Lower lobe of right lung (tissue), 2 donors: ENCODE measurements around the gene UST. TPM values are rescaled to one million over a fixed set of nuclear protein-coding genes. Genes with fewer than 3 reads are reported as not detected.

Source experiments
- ATAC-seq, 2 donors: fragments of 200-7000 bp; cut with Tn5 transposase; one replicate each; pipeline ENCODE4 v1.9.1; 2020 to 2022; ENCODE audit warnings: mild to moderate bottlenecking in 2 of 2, moderate library complexity in 2 of 2
- DNase-seq: peaks from one replicate; pipeline ENCODE4 v3.0.0-alpha.2; 2020
- H3K27ac ChIP-seq: fragments of 200-600 bp; one replicate; pipeline ENCODE4 v1.8.0; 2022
- H3K27me3 ChIP-seq: fragments of 200-600 bp; one replicate; pipeline ENCODE4 v1.8.0; 2022; ENCODE audit warnings: low read depth
- H3K36me3 ChIP-seq: fragments of 200-600 bp; one replicate; pipeline ENCODE4 v1.8.0; 2022; ENCODE audit warnings: mild to moderate bottlenecking
- H3K4me1 ChIP-seq: fragments of 200-600 bp; one replicate; pipeline ENCODE4 v1.8.0; 2022
- H3K4me3 ChIP-seq: fragments of 200-600 bp; one replicate; pipeline ENCODE4 v1.8.0; 2022; ENCODE audit warnings: mild to moderate bottlenecking
- H3K9me3 ChIP-seq: fragments of 200-600 bp; one replicate; pipeline ENCODE4 v1.8.0; 2022
- intact Hi-C: fragments of 100-400 bp; cut with DNase I; formaldehyde crosslinking; loops from one replicate; pipeline ENCODE4 v1.11.0; 2022
- total RNA-seq: library from RNA; stranded (reverse); fragmentation: NEBNext Ultra II Directional; extraction: Animal tissue kit (Norgen Biotek cat#: 25700); gene quantifications from one replicate; pipeline ENCODE4 v1.2.1, GENCODE V29; 2021
- TF ChIP-seq, protein P1 (sequence below): fragments of 200-600 bp; IDR thresholded peaks from one replicate; pipeline ENCODE4 v1.8.0; 2022; ENCODE audit warnings: antibody characterized with exemption, mild to moderate bottlenecking
- donor health status: DM: no; HTN: yes; CAD: no; lungs with severe emphysema.

The UST gene
- total RNA-seq, 1 donor from 2014 or later: 11.8 TPM

DNA sequence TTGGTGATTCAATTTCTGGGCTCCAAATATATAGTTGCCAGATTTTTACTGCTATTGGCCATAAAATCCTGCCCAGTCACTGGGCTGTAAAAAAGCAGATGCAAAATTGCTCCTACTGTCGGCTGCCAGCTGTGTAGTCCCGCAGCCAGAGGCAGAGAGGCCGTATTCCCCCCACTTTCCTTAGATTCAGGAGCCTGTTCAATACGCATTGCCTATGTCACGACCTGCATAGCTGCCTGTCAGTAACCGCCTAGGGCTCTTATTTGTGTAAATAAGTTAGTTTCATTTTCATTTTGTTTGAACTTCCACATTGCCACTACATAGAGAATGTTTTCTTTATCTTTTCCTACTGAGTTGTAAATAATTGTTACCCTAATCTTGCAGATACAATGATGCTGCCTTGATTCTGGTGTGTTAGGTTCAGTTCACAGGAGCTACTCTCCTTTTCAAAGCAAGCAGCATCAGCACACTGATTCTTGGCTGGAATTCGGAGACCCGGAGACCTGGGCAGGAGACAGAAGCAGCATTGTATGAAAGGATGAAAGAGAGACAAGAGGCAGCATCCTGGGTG lies 46.0 kb upstream of the UST start:
- DNase-seq: no peak
- intact Hi-C loops: no loop called here

DNA sequence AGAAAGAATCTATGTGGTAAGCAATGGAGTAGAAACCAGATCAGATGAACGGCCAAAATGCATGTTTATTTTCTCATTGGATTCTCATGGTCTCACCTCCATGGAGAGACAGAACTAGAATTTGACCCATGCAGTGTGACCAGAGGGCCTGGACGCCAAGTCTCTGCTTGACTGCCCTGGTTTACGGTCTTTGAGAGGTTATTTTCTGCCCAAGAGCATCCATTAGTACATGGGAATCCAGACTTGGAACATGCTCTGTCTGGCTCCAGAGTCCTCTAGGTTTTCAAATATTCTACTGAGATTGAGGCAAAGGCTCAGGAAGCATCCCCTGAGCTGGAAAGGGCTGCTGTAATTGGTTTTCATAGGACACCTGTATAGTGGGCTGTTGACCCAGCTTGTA lies 45.5 kb upstream of the UST start:
- intact Hi-C loops: no loop called here
- peak overlapping the region; percentile 37 for H3K27ac ChIP-seq

More for the DNA sequence above, 46.0 kb upstream of the UST start:
- Histone ChIP-seq H3K4me1 (peaks cover 19% of the 10 kb centered on the region), H3K36me3 (no peaks in the 10 kb centered on the region), H3K9me3 (no peaks in the 10 kb centered on the region), H3K27ac (peak overlapping the region; percentile 37), H3K4me3 (peak overlapping the region; percentile 51), H3K27me3 (no peaks in the 10 kb centered on the region)
- TF ChIP-seq, protein P1, sequence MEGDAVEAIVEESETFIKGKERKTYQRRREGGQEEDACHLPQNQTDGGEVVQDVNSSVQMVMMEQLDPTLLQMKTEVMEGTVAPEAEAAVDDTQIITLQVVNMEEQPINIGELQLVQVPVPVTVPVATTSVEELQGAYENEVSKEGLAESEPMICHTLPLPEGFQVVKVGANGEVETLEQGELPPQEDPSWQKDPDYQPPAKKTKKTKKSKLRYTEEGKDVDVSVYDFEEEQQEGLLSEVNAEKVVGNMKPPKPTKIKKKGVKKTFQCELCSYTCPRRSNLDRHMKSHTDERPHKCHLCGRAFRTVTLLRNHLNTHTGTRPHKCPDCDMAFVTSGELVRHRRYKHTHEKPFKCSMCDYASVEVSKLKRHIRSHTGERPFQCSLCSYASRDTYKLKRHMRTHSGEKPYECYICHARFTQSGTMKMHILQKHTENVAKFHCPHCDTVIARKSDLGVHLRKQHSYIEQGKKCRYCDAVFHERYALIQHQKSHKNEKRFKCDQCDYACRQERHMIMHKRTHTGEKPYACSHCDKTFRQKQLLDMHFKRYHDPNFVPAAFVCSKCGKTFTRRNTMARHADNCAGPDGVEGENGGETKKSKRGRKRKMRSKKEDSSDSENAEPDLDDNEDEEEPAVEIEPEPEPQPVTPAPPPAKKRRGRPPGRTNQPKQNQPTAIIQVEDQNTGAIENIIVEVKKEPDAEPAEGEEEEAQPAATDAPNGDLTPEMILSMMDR: no peak
- peak; percentile 50 to 86 for ATAC-seq

DNA sequence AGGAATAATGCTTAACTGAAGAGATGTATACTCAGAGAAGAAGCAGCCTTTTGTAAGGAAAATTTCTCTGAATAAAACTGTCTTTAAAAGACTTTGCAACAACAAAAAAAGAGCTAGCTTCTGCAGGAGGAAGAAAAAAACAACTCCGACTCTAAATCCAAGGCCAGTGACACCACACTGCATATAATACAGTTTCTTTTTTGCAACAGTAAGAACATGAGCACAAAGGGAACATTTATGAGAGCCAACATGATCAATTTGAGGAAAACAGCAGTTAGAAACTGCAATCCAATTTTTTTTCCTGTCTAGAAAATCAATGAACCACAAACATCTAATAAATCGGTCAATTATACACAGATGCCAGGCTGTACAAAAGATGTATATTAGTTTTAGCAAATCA lies 42.9 kb upstream of the UST start:
- no peaks in the 10 kb centered on the region for H3K36me3 ChIP-seq
- TF ChIP-seq, protein P1: no peak
- no peak for ATAC-seq

More for the DNA sequence above, 45.5 kb upstream of the UST start:
- ATAC-seq (no peak), DNase-seq (no peak)
- Histone ChIP-seq H3K36me3 (no peaks in the 10 kb centered on the region), H3K9me3 (no peaks in the 10 kb centered on the region), H3K27me3 (no peaks in the 10 kb centered on the region), H3K4me3 (peak overlapping the region; percentile 51), H3K4me1 (peaks cover 19% of the 10 kb centered on the region)
- TF ChIP-seq, protein P1: no peak

DNA sequence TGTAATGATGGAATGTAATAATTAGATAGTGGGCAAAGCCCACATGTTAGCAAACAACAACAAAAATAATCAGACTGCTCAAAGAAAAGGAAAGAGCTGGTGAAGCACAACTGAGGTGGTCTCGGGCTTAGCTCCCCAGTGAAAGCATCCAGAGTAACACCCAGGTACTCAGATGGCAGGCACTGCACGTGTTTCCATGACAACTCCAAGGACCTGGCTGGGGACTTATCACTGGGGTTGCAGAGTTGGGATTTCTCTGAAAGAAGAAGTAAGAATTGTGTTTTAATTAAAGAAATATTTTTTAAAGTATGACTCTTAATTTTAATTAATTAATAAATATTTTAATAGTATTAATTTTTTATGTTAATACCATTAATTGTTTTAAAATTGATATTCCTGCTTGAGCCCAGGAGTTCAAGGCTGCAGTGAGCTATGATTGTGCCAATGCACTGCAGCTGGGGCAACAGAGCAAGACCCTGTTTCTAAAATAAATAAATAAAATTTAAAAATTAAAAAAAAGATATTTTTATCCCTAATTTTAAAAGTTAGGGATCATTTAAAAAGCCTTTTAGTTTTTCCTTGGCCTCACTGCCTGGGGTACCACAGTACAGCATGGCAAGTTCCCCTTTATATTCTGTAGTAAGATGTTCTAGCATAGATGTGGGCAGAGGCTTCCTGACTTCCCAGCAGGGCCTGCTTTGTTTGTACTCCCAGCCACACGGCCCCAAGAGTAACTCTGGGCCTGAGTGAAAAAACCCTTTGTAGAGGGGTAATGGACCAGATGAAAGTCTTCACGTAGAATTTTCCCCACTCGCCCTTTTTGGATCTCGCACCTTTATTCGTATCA lies 42.2 kb upstream of the UST start:
- H3K4me1 ChIP-seq: peaks cover 16% of the 10 kb centered on the region
- TF ChIP-seq, protein P1: no peak
- no peak for DNase-seq
- no peaks in the 10 kb centered on the region for H3K27me3 ChIP-seq
- intact Hi-C loops: no loop called here
- H3K36me3 ChIP-seq: no peaks in the 10 kb centered on the region
- H3K9me3 ChIP-seq: no peaks in the 10 kb centered on the region
- no peak overlapping the region for H3K27ac ChIP-seq
- H3K4me3 ChIP-seq: no peak overlapping the region
- ATAC-seq: no peak

More for the DNA sequence above, 42.9 kb upstream of the UST start:
- no peaks in the 10 kb centered on the region for H3K27me3 ChIP-seq
- peaks cover 19% of the 10 kb centered on the region for H3K4me1 ChIP-seq
- H3K9me3 ChIP-seq: no peaks in the 10 kb centered on the region
- no peak for DNase-seq
- no peak overlapping the region for H3K27ac ChIP-seq
- intact Hi-C loops: no loop called here
- H3K4me3 ChIP-seq: no peak overlapping the region

DNA sequence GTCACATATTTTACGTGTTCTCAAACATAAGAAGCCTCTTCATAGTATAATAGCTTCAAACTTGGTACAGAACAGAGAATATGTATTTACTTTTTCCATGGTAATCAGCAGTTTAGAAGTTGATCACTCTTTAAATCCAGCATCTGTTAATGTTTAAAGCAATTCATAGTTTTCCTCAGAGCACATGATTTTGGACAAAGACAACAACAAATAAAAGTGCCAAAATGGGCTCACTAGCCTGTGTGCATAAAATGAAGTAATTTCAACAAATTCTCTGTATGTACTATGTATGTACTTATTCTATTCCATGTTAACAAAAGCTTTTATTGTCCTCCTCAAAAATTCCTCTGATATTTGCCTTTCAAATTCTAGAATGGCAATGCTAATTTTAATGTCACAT lies 38.1 kb upstream of the UST start:
- ATAC-seq: no peak
- intact Hi-C loops: no loop called here
- no peaks in the 10 kb centered on the region for H3K27me3 ChIP-seq
- H3K9me3 ChIP-seq: no peaks in the 10 kb centered on the region
- DNase-seq: no peak
- no peaks in the 10 kb centered on the region for H3K4me1 ChIP-seq
- H3K36me3 ChIP-seq: no peaks in the 10 kb centered on the region
- TF ChIP-seq, protein P1: no peak
- H3K4me3 ChIP-seq: no peak overlapping the region
- no peak overlapping the region for H3K27ac ChIP-seq
